ENCODE data around the gene TBC1D1. TPM values are rescaled to one million over a fixed set of nuclear protein-coding genes. Genes with fewer than 3 reads are reported as not detected.

TBC1D1 gene
- total RNA-seq, 1 experiment from 2014 or later, result 56.0 TPM

- intact Hi-C loops (cut with micrococcal nuclease; ENCODE audit: unreplicated experiment), result no loop called here
- Histone ChIP-seq H3K9me3 (ENCODE audit: control insufficient read depth, insufficient read depth, low read depth, low read length) (no peaks in the 10 kb centered on the region), H3K36me3 (ENCODE audit: control insufficient read depth, insufficient read depth, low read length) (no peaks in the 10 kb centered on the region), H3K4me1 (ENCODE audit: control insufficient read depth, insufficient read depth, low read length) (no peaks in the 10 kb centered on the region), H3K27ac (ENCODE audit: low read length) (no peak overlapping the region), H3K27me3 (ENCODE audit: control insufficient read depth, insufficient read depth, low read length) (no peaks in the 10 kb centered on the region), H3K4me3 (ENCODE audit: low read depth in 2 of 2, low read length in 2 of 2) (no peak overlapping the region)
- DNase-seq (ENCODE audit: low read depth, low spot score), result no peak
- in situ Hi-C loops (cut with HindIII; ENCODE audit: low pct_unique_long_range_greater_than_20kb, low sequenced_read_pairs), result no loop called here
- TF ChIP-seq CTCF (IDR thresholded peaks at IDR 0.05), result no peak
- no peak for TF ChIP-seq TCF7L2 (IDR thresholded peaks at IDR 0.05; ENCODE audit: low read depth, low read length)
- TF ChIP-seq POLR2AphosphoS5 (IDR thresholded peaks at IDR 0.05; ENCODE audit: low read depth, low read length), result no peak
- TF ChIP-seq SIN3A (IDR thresholded peaks at IDR 0.05; ENCODE audit: borderline replicate concordance, insufficient read depth, low read depth, low read length), result no peak
- no peak for TF ChIP-seq REST (IDR thresholded peaks at IDR 0.05; ENCODE audit: insufficient read depth in 1 of 2, low read depth in 2 of 2, low read length in 1 of 2)
- BruUV-seq (replicated peaks), result no TSS peak
- no peak for ATAC-seq
- POLR2A ChIA-PET, result no interaction called here
- CTCF ChIA-PET, result no interaction called here
These were observed 291.6 kb downstream of the TBC1D1 start for GRCh38 chr4:38182334-38182998.

- POLR2A ChIA-PET, result no interaction called here
These were observed 293.5 kb downstream of the TBC1D1 start for GRCh38 chr4:38184404-38184803.

More at GRCh38 chr4:38184404-38184803, 293.5 kb downstream of the TBC1D1 start:
- H3K4me1 ChIP-seq (ENCODE audit: control insufficient read depth, insufficient read depth, low read length), result no peaks in the 10 kb centered on the region
- H3K27me3 ChIP-seq (ENCODE audit: control insufficient read depth, insufficient read depth, low read length), result no peaks in the 10 kb centered on the region
- H3K36me3 ChIP-seq (ENCODE audit: control insufficient read depth, insufficient read depth, low read length), result no peaks in the 10 kb centered on the region
- in situ Hi-C loops (cut with HindIII; ENCODE audit: low pct_unique_long_range_greater_than_20kb, low sequenced_read_pairs), result no loop called here
- no peak for ATAC-seq
- CTCF ChIA-PET, result no interaction called here
- intact Hi-C loops (cut with micrococcal nuclease; ENCODE audit: unreplicated experiment), result no loop called here
- no TSS peak for BruUV-seq (replicated peaks)
- H3K4me3 ChIP-seq (ENCODE audit: low read depth in 2 of 2, low read length in 2 of 2), result no peak overlapping the region
- H3K9me3 ChIP-seq (ENCODE audit: control insufficient read depth, insufficient read depth, low read depth, low read length), result no peaks in the 10 kb centered on the region
- no peak for DNase-seq (ENCODE audit: low read depth, low spot score)
- no peak overlapping the region for H3K27ac ChIP-seq (ENCODE audit: low read length)
- TF ChIP-seq SIN3A (IDR thresholded peaks at IDR 0.05; ENCODE audit: borderline replicate concordance, insufficient read depth, low read depth, low read length) (no peak), POLR2AphosphoS5 (IDR thresholded peaks at IDR 0.05; ENCODE audit: low read depth, low read length) (no peak), TCF7L2 (IDR thresholded peaks at IDR 0.05; ENCODE audit: low read depth, low read length) (no peak), CTCF (IDR thresholded peaks at IDR 0.05) (peak; percentile 39)
